Measurements from ENCODE around the gene CIDEC. TPM values are rescaled to one million over a fixed set of nuclear protein-coding genes. Genes with fewer than 3 reads are reported as not detected.
A peak's percentile ranks its signal among the peaks of the same experiment; 100 is the strongest.

The CIDEC gene
- total and polyA plus RNA-seq, 2 of the 13 experiments (the other 11 are each of a cell fraction or from before 2014, with no cell fraction given): 2.5 to 10.4 TPM

DNA sequence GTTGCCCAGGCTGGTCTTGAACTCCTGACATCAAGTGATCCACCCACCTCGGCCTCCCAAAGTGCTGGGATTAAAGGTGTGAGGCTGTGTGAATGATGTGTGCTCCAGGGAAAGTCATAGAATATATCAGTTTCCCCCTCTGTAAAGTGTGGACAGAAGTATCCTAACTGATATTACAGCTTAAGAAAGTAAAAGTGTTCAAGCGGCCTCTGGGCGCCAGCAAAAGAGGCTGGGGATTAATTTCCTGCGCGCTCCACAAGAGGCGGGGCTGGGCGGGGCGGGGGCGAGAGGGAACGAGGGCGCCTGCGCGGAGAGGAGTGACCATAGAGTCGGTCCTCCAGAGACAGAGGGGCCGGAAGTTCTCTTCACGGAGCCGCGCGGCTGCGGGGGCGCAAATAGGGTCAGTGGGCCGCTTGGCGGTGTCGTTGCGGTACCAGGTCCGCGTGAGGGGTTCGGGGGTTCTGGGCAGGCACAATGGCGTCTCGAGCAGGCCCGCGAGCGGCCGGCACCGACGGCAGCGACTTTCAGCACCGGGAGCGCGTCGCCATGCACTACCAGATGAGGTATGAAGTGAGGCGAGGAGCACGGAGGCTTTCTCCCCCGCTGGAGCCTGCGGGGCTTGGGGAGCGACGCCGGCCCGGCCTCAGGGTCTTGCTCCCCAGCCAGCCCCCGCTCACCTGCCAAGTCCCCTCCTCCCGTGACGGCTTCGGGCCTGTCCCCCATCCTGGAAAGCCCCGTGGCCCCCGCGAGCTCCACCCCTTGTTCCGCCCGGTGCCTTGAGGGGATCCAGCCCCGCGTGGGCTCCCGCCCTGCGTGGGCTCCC is 10.4 kb upstream of the CIDEC start, which contains the start of gene JAGN1 (continued):
- no peak for TF ChIP-seq ZFP36L2 (CRISPR knock-in tag; IDR thresholded peaks at IDR 0.05)
- TF ChIP-seq ELF3 (CRISPR knock-in tag; IDR thresholded peaks at IDR 0.05): no peak
- peak; percentile 94; the same call in 1 of the 2 replicates for TF ChIP-seq GLI4 (CRISPR knock-in tag; IDR thresholded peaks at IDR 0.05; ENCODE audit: borderline replicate concordance)
- TF ChIP-seq ZC3H4 (CRISPR knock-in tag; IDR thresholded peaks at IDR 0.05; ENCODE audit: borderline replicate concordance): no peak
- TF ChIP-seq ZNF775 (CRISPR knock-in tag; IDR thresholded peaks at IDR 0.05; ENCODE audit: borderline replicate concordance): 0 out of 2 replicates have a peak, but pooled peaks have one; percentile 25
- TF ChIP-seq NR2F2 (IDR thresholded peaks at IDR 0.05; ENCODE audit: borderline replicate concordance, low read depth): no peak
- TF ChIP-seq ZNF749 (CRISPR knock-in tag; IDR thresholded peaks at IDR 0.05; ENCODE audit: borderline replicate concordance): peak; percentile 51; the same call in 1 of the 2 replicates
- TF ChIP-seq, protein P1, sequence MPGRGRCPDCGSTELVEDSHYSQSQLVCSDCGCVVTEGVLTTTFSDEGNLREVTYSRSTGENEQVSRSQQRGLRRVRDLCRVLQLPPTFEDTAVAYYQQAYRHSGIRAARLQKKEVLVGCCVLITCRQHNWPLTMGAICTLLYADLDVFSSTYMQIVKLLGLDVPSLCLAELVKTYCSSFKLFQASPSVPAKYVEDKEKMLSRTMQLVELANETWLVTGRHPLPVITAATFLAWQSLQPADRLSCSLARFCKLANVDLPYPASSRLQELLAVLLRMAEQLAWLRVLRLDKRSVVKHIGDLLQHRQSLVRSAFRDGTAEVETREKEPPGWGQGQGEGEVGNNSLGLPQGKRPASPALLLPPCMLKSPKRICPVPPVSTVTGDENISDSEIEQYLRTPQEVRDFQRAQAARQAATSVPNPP (CRISPR knock-in tag; IDR thresholded peaks at IDR 0.05): no peak
- TF ChIP-seq, protein P2, sequence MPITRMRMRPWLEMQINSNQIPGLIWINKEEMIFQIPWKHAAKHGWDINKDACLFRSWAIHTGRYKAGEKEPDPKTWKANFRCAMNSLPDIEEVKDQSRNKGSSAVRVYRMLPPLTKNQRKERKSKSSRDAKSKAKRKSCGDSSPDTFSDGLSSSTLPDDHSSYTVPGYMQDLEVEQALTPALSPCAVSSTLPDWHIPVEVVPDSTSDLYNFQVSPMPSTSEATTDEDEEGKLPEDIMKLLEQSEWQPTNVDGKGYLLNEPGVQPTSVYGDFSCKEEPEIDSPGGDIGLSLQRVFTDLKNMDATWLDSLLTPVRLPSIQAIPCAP (CRISPR knock-in tag; IDR thresholded peaks at IDR 0.05; ENCODE audit: low read depth): 0 out of 2 replicates have a peak, but pooled peaks have one; percentile 64
- TF ChIP-seq SRSF9 (IDR thresholded peaks at IDR 0.05; ENCODE audit: borderline replicate concordance, insufficient read depth, low read depth, low read length, poor library complexity, severe bottlenecking): no peak
- TF ChIP-seq ZNF34 (CRISPR knock-in tag; IDR thresholded peaks at IDR 0.05; ENCODE audit: borderline replicate concordance): no peak
- TF ChIP-seq, protein P3, sequence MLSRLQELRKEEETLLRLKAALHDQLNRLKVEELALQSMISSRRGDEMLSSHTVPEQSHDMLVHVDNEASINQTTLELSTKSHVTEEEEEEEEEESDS (CRISPR knock-in tag; IDR thresholded peaks at IDR 0.05; ENCODE audit: borderline replicate concordance): no peak
- TF ChIP-seq SRF (IDR thresholded peaks at IDR 0.05; ENCODE audit: low read depth, low read length): no peak
- TF ChIP-seq, protein P4, sequence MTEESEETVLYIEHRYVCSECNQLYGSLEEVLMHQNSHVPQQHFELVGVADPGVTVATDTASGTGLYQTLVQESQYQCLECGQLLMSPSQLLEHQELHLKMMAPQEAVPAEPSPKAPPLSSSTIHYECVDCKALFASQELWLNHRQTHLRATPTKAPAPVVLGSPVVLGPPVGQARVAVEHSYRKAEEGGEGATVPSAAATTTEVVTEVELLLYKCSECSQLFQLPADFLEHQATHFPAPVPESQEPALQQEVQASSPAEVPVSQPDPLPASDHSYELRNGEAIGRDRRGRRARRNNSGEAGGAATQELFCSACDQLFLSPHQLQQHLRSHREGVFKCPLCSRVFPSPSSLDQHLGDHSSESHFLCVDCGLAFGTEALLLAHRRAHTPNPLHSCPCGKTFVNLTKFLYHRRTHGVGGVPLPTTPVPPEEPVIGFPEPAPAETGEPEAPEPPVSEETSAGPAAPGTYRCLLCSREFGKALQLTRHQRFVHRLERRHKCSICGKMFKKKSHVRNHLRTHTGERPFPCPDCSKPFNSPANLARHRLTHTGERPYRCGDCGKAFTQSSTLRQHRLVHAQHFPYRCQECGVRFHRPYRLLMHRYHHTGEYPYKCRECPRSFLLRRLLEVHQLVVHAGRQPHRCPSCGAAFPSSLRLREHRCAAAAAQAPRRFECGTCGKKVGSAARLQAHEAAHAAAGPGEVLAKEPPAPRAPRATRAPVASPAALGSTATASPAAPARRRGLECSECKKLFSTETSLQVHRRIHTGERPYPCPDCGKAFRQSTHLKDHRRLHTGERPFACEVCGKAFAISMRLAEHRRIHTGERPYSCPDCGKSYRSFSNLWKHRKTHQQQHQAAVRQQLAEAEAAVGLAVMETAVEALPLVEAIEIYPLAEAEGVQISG (CRISPR knock-in tag; IDR thresholded peaks at IDR 0.05): peak; percentile 100
- TF ChIP-seq ZNF570 (CRISPR knock-in tag; IDR thresholded peaks at IDR 0.05; ENCODE audit: borderline replicate concordance): peak; percentile 82; the same call in 1 of the 2 replicates
- no peak; the same call in 1 of the 2 replicates for TF ChIP-seq NCOA1 (CRISPR knock-in tag; IDR thresholded peaks at IDR 0.05)
- TF ChIP-seq, protein P5, sequence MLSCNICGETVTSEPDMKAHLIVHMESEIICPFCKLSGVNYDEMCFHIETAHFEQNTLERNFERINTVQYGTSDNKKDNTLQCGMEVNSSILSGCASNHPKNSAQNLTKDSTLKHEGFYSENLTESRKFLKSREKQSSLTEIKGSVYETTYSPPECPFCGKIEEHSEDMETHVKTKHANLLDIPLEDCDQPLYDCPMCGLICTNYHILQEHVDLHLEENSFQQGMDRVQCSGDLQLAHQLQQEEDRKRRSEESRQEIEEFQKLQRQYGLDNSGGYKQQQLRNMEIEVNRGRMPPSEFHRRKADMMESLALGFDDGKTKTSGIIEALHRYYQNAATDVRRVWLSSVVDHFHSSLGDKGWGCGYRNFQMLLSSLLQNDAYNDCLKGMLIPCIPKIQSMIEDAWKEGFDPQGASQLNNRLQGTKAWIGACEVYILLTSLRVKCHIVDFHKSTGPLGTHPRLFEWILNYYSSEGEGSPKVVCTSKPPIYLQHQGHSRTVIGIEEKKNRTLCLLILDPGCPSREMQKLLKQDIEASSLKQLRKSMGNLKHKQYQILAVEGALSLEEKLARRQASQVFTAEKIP (CRISPR knock-in tag; IDR thresholded peaks at IDR 0.05; ENCODE audit: borderline replicate concordance): no peak
- TF ChIP-seq, protein P6, sequence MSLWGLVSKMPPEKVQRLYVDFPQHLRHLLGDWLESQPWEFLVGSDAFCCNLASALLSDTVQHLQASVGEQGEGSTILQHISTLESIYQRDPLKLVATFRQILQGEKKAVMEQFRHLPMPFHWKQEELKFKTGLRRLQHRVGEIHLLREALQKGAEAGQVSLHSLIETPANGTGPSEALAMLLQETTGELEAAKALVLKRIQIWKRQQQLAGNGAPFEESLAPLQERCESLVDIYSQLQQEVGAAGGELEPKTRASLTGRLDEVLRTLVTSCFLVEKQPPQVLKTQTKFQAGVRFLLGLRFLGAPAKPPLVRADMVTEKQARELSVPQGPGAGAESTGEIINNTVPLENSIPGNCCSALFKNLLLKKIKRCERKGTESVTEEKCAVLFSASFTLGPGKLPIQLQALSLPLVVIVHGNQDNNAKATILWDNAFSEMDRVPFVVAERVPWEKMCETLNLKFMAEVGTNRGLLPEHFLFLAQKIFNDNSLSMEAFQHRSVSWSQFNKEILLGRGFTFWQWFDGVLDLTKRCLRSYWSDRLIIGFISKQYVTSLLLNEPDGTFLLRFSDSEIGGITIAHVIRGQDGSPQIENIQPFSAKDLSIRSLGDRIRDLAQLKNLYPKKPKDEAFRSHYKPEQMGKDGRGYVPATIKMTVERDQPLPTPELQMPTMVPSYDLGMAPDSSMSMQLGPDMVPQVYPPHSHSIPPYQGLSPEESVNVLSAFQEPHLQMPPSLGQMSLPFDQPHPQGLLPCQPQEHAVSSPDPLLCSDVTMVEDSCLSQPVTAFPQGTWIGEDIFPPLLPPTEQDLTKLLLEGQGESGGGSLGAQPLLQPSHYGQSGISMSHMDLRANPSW (CRISPR knock-in tag; IDR thresholded peaks at IDR 0.05; ENCODE audit: borderline replicate concordance): no peak

All from HepG2 (cell line).